ENCODE data around the gene ALOX12B. TPM values are rescaled to one million over a fixed set of nuclear protein-coding genes. Genes with fewer than 3 reads are reported as not detected.

Gene ALOX12B
- total and polyA plus RNA-seq, 2 of the 13 experiments (the other 11 are each of a cell fraction or from before 2014, with no cell fraction given), result 0.13 TPM; not detected in 1

GRCh38 chr17:8125154-8125946 lies 37.8 kb upstream of the ALOX12B start (continued):
- no peak for TF ChIP-seq ZFP36L2 (CRISPR knock-in tag; IDR thresholded peaks at IDR 0.05)
- TF ChIP-seq RBAK (CRISPR knock-in tag; IDR thresholded peaks at IDR 0.05), result no peak
- TF ChIP-seq NR2F6 (IDR thresholded peaks at IDR 0.05), result no peak
- no peak for TF ChIP-seq NR2F6 (CRISPR knock-in tag; IDR thresholded peaks at IDR 0.05)
- TF ChIP-seq, protein P1, sequence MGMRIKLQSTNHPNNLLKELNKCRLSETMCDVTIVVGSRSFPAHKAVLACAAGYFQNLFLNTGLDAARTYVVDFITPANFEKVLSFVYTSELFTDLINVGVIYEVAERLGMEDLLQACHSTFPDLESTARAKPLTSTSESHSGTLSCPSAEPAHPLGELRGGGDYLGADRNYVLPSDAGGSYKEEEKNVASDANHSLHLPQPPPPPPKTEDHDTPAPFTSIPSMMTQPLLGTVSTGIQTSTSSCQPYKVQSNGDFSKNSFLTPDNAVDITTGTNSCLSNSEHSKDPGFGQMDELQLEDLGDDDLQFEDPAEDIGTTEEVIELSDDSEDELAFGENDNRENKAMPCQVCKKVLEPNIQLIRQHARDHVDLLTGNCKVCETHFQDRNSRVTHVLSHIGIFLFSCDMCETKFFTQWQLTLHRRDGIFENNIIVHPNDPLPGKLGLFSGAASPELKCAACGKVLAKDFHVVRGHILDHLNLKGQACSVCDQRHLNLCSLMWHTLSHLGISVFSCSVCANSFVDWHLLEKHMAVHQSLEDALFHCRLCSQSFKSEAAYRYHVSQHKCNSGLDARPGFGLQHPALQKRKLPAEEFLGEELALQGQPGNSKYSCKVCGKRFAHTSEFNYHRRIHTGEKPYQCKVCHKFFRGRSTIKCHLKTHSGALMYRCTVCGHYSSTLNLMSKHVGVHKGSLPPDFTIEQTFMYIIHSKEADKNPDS (CRISPR knock-in tag; IDR thresholded peaks at IDR 0.05), result no peak
- no peak for TF ChIP-seq NONO (IDR thresholded peaks at IDR 0.05)
- no peak for TF ChIP-seq NONO (CRISPR knock-in tag; conservative IDR thresholded peaks at IDR 0.05)
- no peak for TF ChIP-seq IKZF4 (CRISPR knock-in tag; IDR thresholded peaks at IDR 0.05; ENCODE audit: borderline replicate concordance, low read depth, not compliant biosample characterization)
- no peak for TF ChIP-seq ZNF264 (CRISPR knock-in tag; IDR thresholded peaks at IDR 0.05)
- TF ChIP-seq IRX3 (CRISPR knock-in tag; IDR thresholded peaks at IDR 0.05; ENCODE audit: borderline replicate concordance, low read depth), result no peak
- TF ChIP-seq TMF1 (CRISPR knock-in tag; IDR thresholded peaks at IDR 0.05; ENCODE audit: low read depth), result no peak
- TF ChIP-seq ELF4 (CRISPR knock-in tag; IDR thresholded peaks at IDR 0.05; ENCODE audit: borderline replicate concordance), result no peak
- TF ChIP-seq NR2F1 (CRISPR knock-in tag; IDR thresholded peaks at IDR 0.05), result 0 out of 4 replicates have a peak, but pooled peaks of 1 of the 2 experiments have one; percentile 18
- TF ChIP-seq ZNF34 (CRISPR knock-in tag; IDR thresholded peaks at IDR 0.05; ENCODE audit: borderline replicate concordance), result no peak
- TF ChIP-seq ZNF138 (CRISPR knock-in tag; IDR thresholded peaks at IDR 0.05; ENCODE audit: low read depth), result no peak
- no peak for TF ChIP-seq ZNF329 (CRISPR knock-in tag; IDR thresholded peaks at IDR 0.05; ENCODE audit: low read depth)
- peak; percentile 48; the same call in 1 of the 2 replicates for TF ChIP-seq DRAP1 (CRISPR knock-in tag; IDR thresholded peaks at IDR 0.05)
- no peak for TF ChIP-seq ZNF280D (CRISPR knock-in tag; IDR thresholded peaks at IDR 0.05)

All from HepG2 (cell line).